Mesenchymal stem cell (in vitro differentiated cells and primary cell): ENCODE data around the gene TEAD2. TPM values are rescaled to one million over a fixed set of nuclear protein-coding genes. Genes with fewer than 3 reads are reported as not detected.
A peak's percentile ranks its signal among the peaks of the same experiment; 100 is the strongest.

ENCODE experiments used
- DNase-seq: peaks from one replicate; pipeline ENCODE4 v3.0.0-alpha.2; 2013
- H2AFZ ChIP-seq: one replicate; pipeline ENCODE4 v1.6.1; 2013; ENCODE audit warnings: low read depth, mild to moderate bottlenecking, control low read depth, inconsistent platforms, low read length, moderate library complexity
- H2AK5ac ChIP-seq: 2 replicates; pipeline ENCODE4 v1.6.1; 2013; ENCODE audit warnings: low read length, moderate library complexity, mild to moderate bottlenecking, inconsistent platforms; ENCODE audit not compliant: severe bottlenecking
- H2BK120ac ChIP-seq: one replicate; pipeline ENCODE4 v1.6.1; 2013; ENCODE audit warnings: low read depth, mild to moderate bottlenecking, inconsistent platforms, low read length, moderate library complexity
- H2BK12ac ChIP-seq, 2 experiments: one replicate each; pipeline ENCODE4 v1.6.1; 2013; ENCODE audit warnings: inconsistent platforms in 2 of 2, low read length in 2 of 2, mild to moderate bottlenecking in 2 of 2, moderate library complexity in 2 of 2, control low read depth in 1 of 2
- H2BK15ac ChIP-seq: one replicate; pipeline ENCODE4 v1.6.1; 2013; ENCODE audit warnings: mild to moderate bottlenecking, low read depth, inconsistent platforms; ENCODE audit not compliant: poor library complexity, severe bottlenecking
- H2BK5ac ChIP-seq: 2 replicates; pipeline ENCODE4 v1.6.1; 2013; ENCODE audit warnings: low read depth, mild to moderate bottlenecking, low read length, control low read depth, inconsistent platforms; ENCODE audit not compliant: poor library complexity, severe bottlenecking
- H3K14ac ChIP-seq, 2 experiments: one replicate each; pipeline ENCODE4 v1.6.1; 2013; ENCODE audit warnings: inconsistent platforms in 2 of 2, low read length in 2 of 2, control low read depth in 1 of 2, mild to moderate bottlenecking in 1 of 2, moderate library complexity in 1 of 2
- H3K18ac ChIP-seq, 2 experiments: one replicate each; pipeline ENCODE4 v1.6.1; 2013; ENCODE audit warnings: inconsistent platforms in 2 of 2, low read length in 2 of 2, control low read depth in 1 of 2, low read depth in 1 of 2, mild to moderate bottlenecking in 1 of 2
- H3K23ac ChIP-seq, 2 experiments: one replicate each; pipeline ENCODE4 v1.6.1; 2013; ENCODE audit warnings: inconsistent platforms in 2 of 2, low read length in 2 of 2, mild to moderate bottlenecking in 2 of 2, moderate library complexity in 2 of 2, control low read depth in 1 of 2
- H3K27ac ChIP-seq: 2 replicates; pipeline ENCODE4 v1.5.1; 2013; ENCODE audit warnings: mild to moderate bottlenecking, moderate library complexity, low read length, control low read depth, inconsistent platforms; ENCODE audit not compliant: poor library complexity, severe bottlenecking
- H3K27me3 ChIP-seq, 2 experiments: 2 replicates each; pipeline versions ENCODE4 v1.6.1 to v1.7.0; 2013; ENCODE audit warnings: low read length in 2 of 2, mild to moderate bottlenecking in 2 of 2, moderate library complexity in 2 of 2, control low read depth in 1 of 2, inconsistent platforms in 1 of 2; ENCODE audit not compliant: control insufficient read depth in 1 of 2, insufficient read depth in 1 of 2
- H3K36me3 ChIP-seq, 2 experiments: 2 replicates each; pipeline versions ENCODE4 v1.6.1 to v1.7.0; 2013; ENCODE audit warnings: low read length in 2 of 2, control low read depth in 1 of 2, inconsistent platforms in 1 of 2, low read depth in 1 of 2, mild to moderate bottlenecking in 1 of 2; ENCODE audit not compliant: insufficient read depth in 2 of 2, control insufficient read depth in 1 of 2
- H3K4ac ChIP-seq, 2 experiments: one replicate each; pipeline ENCODE4 v1.6.1; 2013; ENCODE audit warnings: inconsistent platforms in 2 of 2, low read length in 2 of 2, mild to moderate bottlenecking in 2 of 2, moderate library complexity in 2 of 2, control low read depth in 1 of 2, low read depth in 1 of 2
- H3K4me1 ChIP-seq: 2 replicates; pipeline ENCODE4 v1.6.1; 2013; ENCODE audit warnings: low read depth, low read length, control low read depth; ENCODE audit not compliant: control insufficient read depth, insufficient read depth
- H3K4me2 ChIP-seq: 2 replicates; pipeline ENCODE4 v1.6.1; 2013; ENCODE audit warnings: low read length, mild to moderate bottlenecking, inconsistent platforms; ENCODE audit not compliant: poor library complexity, severe bottlenecking
- H3K4me3 ChIP-seq, 2 experiments: 2 replicates each; pipeline versions ENCODE4 v1.5.1 to v1.7.0; 2013; ENCODE audit warnings: low read length in 2 of 2, mild to moderate bottlenecking in 2 of 2, control low read depth in 1 of 2, low read depth in 1 of 2; ENCODE audit not compliant: insufficient read depth in 1 of 2
- H3K79me1 ChIP-seq: replicated peaks from 2 replicates; pipeline ENCODE4 v1.6.1; 2013; ENCODE audit warnings: mild to moderate bottlenecking, control low read depth, low read length, inconsistent platforms; ENCODE audit not compliant: poor library complexity, severe bottlenecking
- H3K9ac ChIP-seq: 2 replicates; pipeline ENCODE4 v1.7.0; 2013; ENCODE audit warnings: mild to moderate bottlenecking, low read length, moderate library complexity
- H3K9me3 ChIP-seq: 2 replicates; pipeline ENCODE4 v1.7.0; 2013; ENCODE audit warnings: mild to moderate bottlenecking, low read length; ENCODE audit not compliant: control insufficient read depth
- H4K8ac ChIP-seq: one replicate; pipeline ENCODE4 v1.6.1; 2013; ENCODE audit warnings: inconsistent platforms, mild to moderate bottlenecking, low read length, moderate library complexity
- H4K91ac ChIP-seq: one replicate; pipeline ENCODE4 v1.6.1; 2013; ENCODE audit warnings: mild to moderate bottlenecking, low read length, inconsistent platforms
- WGBS: methylation state at CpG from one replicate; pipeline ENCODE4 v1.1.7; 2013; ENCODE audit warnings: mixed read lengths; 5-methylcytosine and 5-hydroxymethylcytosine counted together
- polyA plus RNA-seq, 2 experiments: library from polyadenylated mRNA; stranded (reverse); fragments of 200-250 nt; gene quantifications; one replicate each; pipeline ENCODE4 v1.2.3, GENCODE V29; 2013

TEAD2 gene
- 72.7 TPM for polyA plus RNA-seq (2013, experiment 1 of 2)
- polyA plus RNA-seq (2013, experiment 2 of 2) = 73.6 TPM

GRCh38 chr19:49362048-49362928 lies at the start of gene TEAD2:
Gene TEAD2 (minus strand): TSS chr19:49362416. CDS start chr19:49360075, 2,341 bp downstream.
- H3K4me3 ChIP-seq = peak within 1 kb of the TSS; percentile 83 to 90
- H3K14ac ChIP-seq = peak within 1 kb of the TSS; percentile 92 to 98
- peak within 1 kb of the TSS; percentile 100 for H4K8ac ChIP-seq
- H3K27ac ChIP-seq = peak within 1 kb of the TSS; percentile 96
- H3K9ac ChIP-seq = peak within 1 kb of the TSS; percentile 93
- peak within 1 kb of the TSS; percentile 92 to 100 for H3K18ac ChIP-seq
- H3K27me3 ChIP-seq = no peaks in the 10 kb centered on the region
- H3K79me1 ChIP-seq = peaks cover 13% of the 10 kb centered on the region
- H2AK5ac ChIP-seq = peak within 1 kb of the TSS; percentile 93
- H2BK15ac ChIP-seq = peak within 1 kb of the TSS; percentile 94
- peaks cover 11 to 27% of the 10 kb centered on the region in 2 experiments for H3K36me3 ChIP-seq
- peak within 1 kb of the TSS; percentile 72 to 93 for H2BK12ac ChIP-seq
- peak within 1 kb of the TSS in 1 of 2 experiments; percentile 75 for H3K23ac ChIP-seq
- H3K4me1 ChIP-seq = peaks cover 17% of the 10 kb centered on the region
- WGBS = 1% methylated on average over 48 of the region's 52 CpGs
- H3K9me3 ChIP-seq = no peaks in the 10 kb centered on the region
- peak within 1 kb of the TSS; percentile 97 for H4K91ac ChIP-seq
- H2BK5ac ChIP-seq = peak within 1 kb of the TSS; percentile 84
- H2BK120ac ChIP-seq = peak within 1 kb of the TSS; percentile 97
- peak within 1 kb of the TSS; percentile 23 for H2AFZ ChIP-seq
- H3K4me2 ChIP-seq = peak within 1 kb of the TSS; percentile 79
- DNase-seq = peak; percentile 78
- H3K4ac ChIP-seq = peak within 1 kb of the TSS; percentile 100

- H2BK15ac ChIP-seq = no peak overlapping the region
- H3K4me1 ChIP-seq = peaks cover 20% of the 10 kb centered on the region
- H3K4me3 ChIP-seq = no peak overlapping the region
- H2BK12ac ChIP-seq = no peak overlapping the region
- no peaks in the 10 kb centered on the region for H3K79me1 ChIP-seq
- no peak overlapping the region for H2BK120ac ChIP-seq
- no peak overlapping the region for H3K4ac ChIP-seq
- H2AK5ac ChIP-seq = no peak overlapping the region
- H3K27me3 ChIP-seq = peaks cover 4 to 60% of the 10 kb centered on the region in 2 experiments
- no peak overlapping the region for H3K4me2 ChIP-seq
- no peak overlapping the region for H3K18ac ChIP-seq
- no peak overlapping the region for H3K9ac ChIP-seq
- no peak overlapping the region for H3K23ac ChIP-seq
- WGBS = 85% methylated on average over 3 of the region's 3 CpGs
- H3K36me3 ChIP-seq = no peaks in the 10 kb centered on the region
- no peak overlapping the region for H2AFZ ChIP-seq
- H3K14ac ChIP-seq = no peak overlapping the region
- no peak overlapping the region for H2BK5ac ChIP-seq
- DNase-seq = no peak
- H4K8ac ChIP-seq = no peak overlapping the region
- no peak overlapping the region for H4K91ac ChIP-seq
- H3K27ac ChIP-seq = no peak overlapping the region
- H3K9me3 ChIP-seq = no peaks in the 10 kb centered on the region
Observed at GRCh38 chr19:49411681-49412326, 49.6 kb upstream of the TEAD2 start.

- Histone ChIP-seq H3K27ac (no peak overlapping the region), H3K36me3 (no peaks in the 10 kb centered on the region), H2AK5ac (peak overlapping the region; percentile 13), H3K79me1 (no peaks in the 10 kb centered on the region), H3K14ac (no peak overlapping the region), H2BK5ac (no peak overlapping the region), H3K9ac (no peak overlapping the region), H4K8ac (no peak overlapping the region), H3K9me3 (no peaks in the 10 kb centered on the region), H2BK120ac (no peak overlapping the region), H3K18ac (no peak overlapping the region), H3K4ac (no peak overlapping the region), H3K23ac (no peak overlapping the region), H3K27me3 (peaks cover 0 to 51% of the 10 kb centered on the region in 2 experiments), H3K4me2 (no peak overlapping the region), H3K4me1 (peaks cover 17% of the 10 kb centered on the region), H2AFZ (no peak overlapping the region), H3K4me3 (no peak overlapping the region), H2BK12ac (no peak overlapping the region), H2BK15ac (no peak overlapping the region), H4K91ac (no peak overlapping the region)
- no peak for DNase-seq
- WGBS = 90% methylated on average over 4 of the region's 5 CpGs
Observed at GRCh38 chr19:49409441-49410029, 47.3 kb upstream of the TEAD2 start.
